ENCODE results near the gene DZANK1. TPM values are rescaled to one million over a fixed set of nuclear protein-coding genes. Genes with fewer than 3 reads are reported as not detected.
A peak's percentile ranks its signal among the peaks of the same experiment; 100 is the strongest.
"Not testable (repeated sequence)": the region's sequence is repeated elsewhere in the genome, so short reads cannot be mapped to it uniquely, and the experiment has no call there.

Gene DZANK1
- total RNA-seq, 1 donor from 2014 or later: 7.5 TPM

DNA sequence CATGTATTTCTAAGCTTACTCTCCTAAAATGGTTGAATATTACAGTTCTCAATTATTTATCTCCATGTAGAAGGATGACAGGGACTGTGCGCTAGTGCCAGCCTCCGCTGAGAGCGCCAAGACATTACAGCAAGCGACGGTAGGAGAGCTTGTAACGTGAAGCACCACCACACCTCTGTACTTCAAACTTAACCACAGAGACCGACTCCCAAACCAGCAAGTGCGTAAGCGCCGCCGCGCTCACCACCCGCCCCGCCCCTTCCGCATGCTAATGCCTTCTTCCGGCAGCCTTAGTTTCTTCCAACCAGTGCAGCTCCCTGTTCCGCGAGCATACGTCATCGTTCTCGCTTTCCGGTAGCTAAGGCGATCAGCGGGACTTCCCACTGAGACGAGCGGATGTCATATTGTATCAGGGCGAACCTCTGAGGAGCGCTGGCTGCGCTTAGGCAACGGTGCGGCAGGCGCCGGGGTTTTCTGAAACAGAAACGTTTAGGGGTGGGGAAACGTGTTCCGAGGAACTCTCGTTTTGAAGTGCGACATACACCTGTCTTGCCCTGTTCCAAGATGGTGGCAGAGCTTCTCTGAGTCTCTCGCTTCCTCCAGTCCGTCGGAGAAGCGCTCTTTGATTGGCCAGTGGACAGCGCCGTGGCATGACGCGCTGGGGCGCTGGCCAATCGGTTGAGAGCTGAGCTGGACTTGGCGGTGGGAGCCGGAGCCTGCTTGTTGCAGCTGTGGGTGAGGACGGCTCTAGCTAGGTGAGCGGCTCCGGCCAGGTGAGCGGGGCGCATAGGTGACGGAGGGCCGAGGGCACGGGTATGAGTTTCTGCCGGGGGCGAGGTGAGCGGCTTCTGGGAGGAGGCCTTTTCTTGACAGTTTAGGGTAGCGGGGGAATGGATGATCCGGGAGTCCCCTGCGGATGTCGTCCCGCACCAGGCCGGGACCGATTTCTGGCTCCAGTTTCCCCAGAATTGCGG lies 40.7 kb upstream of the DZANK1 start, which contains the start of gene SEC23B:
TSS of gene SEC23B (plus strand) at position 723 of the 974 bp plus-strand sequence. CDS start 2,896 bp downstream, outside the sequence.
- peak within 1 kb of the TSS; percentile 100 for H3K4me3 Mint-ChIP-seq
- peaks cover 26% of the 10 kb centered on the region for H3K4me1 Mint-ChIP-seq
- H3K27ac Mint-ChIP-seq (ENCODE audit: unreplicated experiment): peak within 1 kb of the TSS; percentile 100
- peak; percentile 84 for DNase-seq (ENCODE audit: low read depth, low spot score)
- no peaks in the 10 kb centered on the region for H3K9me3 Mint-ChIP-seq
- TF ChIP-seq, protein P1, sequence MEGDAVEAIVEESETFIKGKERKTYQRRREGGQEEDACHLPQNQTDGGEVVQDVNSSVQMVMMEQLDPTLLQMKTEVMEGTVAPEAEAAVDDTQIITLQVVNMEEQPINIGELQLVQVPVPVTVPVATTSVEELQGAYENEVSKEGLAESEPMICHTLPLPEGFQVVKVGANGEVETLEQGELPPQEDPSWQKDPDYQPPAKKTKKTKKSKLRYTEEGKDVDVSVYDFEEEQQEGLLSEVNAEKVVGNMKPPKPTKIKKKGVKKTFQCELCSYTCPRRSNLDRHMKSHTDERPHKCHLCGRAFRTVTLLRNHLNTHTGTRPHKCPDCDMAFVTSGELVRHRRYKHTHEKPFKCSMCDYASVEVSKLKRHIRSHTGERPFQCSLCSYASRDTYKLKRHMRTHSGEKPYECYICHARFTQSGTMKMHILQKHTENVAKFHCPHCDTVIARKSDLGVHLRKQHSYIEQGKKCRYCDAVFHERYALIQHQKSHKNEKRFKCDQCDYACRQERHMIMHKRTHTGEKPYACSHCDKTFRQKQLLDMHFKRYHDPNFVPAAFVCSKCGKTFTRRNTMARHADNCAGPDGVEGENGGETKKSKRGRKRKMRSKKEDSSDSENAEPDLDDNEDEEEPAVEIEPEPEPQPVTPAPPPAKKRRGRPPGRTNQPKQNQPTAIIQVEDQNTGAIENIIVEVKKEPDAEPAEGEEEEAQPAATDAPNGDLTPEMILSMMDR (conservative IDR thresholded peaks at IDR 0.05): no peak
- H3K36me3 Mint-ChIP-seq (ENCODE audit: low read depth): peaks cover 6% of the 10 kb centered on the region
- H3K27me3 Mint-ChIP-seq (ENCODE audit: low read depth): peaks cover 7% of the 10 kb centered on the region

GRCh38 chr20:18506744-18507143 lies 39.9 kb upstream of the DZANK1 start:
- Mint-ChIP-seq H3K27me3 (ENCODE audit: low read depth) (peaks cover 10% of the 10 kb centered on the region), H3K4me1 (peaks cover 26% of the 10 kb centered on the region), H3K9me3 (no peaks in the 10 kb centered on the region), H3K36me3 (ENCODE audit: low read depth) (peaks cover 6% of the 10 kb centered on the region), H3K4me3 (peak overlapping the region; percentile 100), H3K27ac (ENCODE audit: unreplicated experiment) (peak overlapping the region; percentile 48)
- TF ChIP-seq, protein P1 (conservative IDR thresholded peaks at IDR 0.05): no peak
- no peak for DNase-seq (ENCODE audit: low read depth, low spot score)

DNA sequence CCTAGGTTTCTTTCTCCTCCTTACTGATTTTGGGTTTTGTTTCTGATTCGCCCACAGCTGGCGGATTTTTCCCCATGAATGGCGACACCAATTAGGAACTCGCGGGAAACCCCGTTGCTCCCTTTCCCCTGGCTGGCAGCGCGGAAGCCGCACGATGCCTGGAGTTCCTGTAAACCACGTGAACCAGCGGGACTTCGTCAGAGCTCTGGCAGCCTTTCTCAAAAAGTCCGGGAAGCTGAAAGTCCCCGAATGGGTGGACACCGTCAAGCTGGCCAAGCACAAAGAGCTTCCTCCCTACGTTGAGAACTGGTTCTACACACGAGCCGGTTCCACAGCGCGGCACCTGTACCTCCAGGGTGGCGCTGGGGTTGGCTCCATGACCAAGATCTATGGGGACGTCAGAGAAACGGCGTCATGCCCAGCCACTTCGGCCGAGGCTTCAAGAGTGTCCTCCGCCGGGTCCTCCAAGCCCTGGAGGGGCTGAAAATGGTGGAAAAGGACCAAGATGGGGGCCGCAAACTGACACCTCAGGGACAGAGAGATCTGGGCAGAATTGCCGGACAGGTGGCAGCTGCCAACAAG lies 37.7 kb upstream of the DZANK1 start:
- TF ChIP-seq, protein P1 (conservative IDR thresholded peaks at IDR 0.05): no peak
- Mint-ChIP-seq H3K4me1 (peaks cover 26% of the 10 kb centered on the region), H3K4me3 (peak overlapping the region; percentile 12), H3K36me3 (ENCODE audit: low read depth) (no peaks in the 10 kb centered on the region), H3K27ac (ENCODE audit: unreplicated experiment) (no peak overlapping the region), H3K9me3 (no peaks in the 10 kb centered on the region), H3K27me3 (ENCODE audit: low read depth) (peaks cover 10% of the 10 kb centered on the region)
- no peak for DNase-seq (ENCODE audit: low read depth, low spot score)

DNA sequence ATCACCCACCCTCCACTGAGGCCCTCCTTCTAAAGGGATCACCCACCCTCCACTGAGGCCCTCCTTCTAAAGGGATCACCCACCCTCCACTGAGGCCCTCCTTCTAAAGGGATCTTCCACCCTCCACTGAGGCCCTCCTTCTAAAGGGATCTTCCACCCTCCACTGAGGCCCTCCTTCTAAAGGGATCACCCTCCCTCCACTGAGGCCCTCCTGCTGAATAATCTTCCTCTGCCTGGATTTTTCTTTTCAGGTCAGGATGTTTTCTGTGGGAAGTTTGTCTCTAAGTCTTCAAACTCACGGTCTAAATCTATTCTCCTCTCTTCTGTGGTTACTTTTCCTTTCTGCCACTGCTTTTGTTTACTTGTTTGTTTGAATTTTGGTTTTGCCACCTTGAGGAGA lies 34.8 kb upstream of the DZANK1 start:
- H3K9me3 Mint-ChIP-seq; H3K27ac Mint-ChIP-seq (ENCODE audit: unreplicated experiment); DNase-seq (ENCODE audit: low read depth, low spot score); H3K4me1 Mint-ChIP-seq; H3K27me3 Mint-ChIP-seq (ENCODE audit: low read depth); H3K36me3 Mint-ChIP-seq (ENCODE audit: low read depth); H3K4me3 Mint-ChIP-seq: not testable (repeated sequence)

- Mint-ChIP-seq H3K36me3 (ENCODE audit: low read depth) (peaks cover 3% of the 10 kb centered on the region), H3K27ac (ENCODE audit: unreplicated experiment) (peak overlapping the region; percentile 97)
These were observed 30.8 kb upstream of the DZANK1 start for GRCh38 chr20:18497603-18498002.

More at GRCh38 chr20:18497603-18498002, 30.8 kb upstream of the DZANK1 start:
- peaks cover 2% of the 10 kb centered on the region for H3K27me3 Mint-ChIP-seq (ENCODE audit: low read depth)
- peaks cover 18% of the 10 kb centered on the region for H3K4me1 Mint-ChIP-seq
- DNase-seq (ENCODE audit: low read depth, low spot score): no peak
- TF ChIP-seq, protein P1 (conservative IDR thresholded peaks at IDR 0.05): no peak
- H3K4me3 Mint-ChIP-seq: peak overlapping the region; percentile 99
- H3K9me3 Mint-ChIP-seq: no peaks in the 10 kb centered on the region

Data from neural crest cell (in vitro differentiated cells).